ENCODE measurements around the gene KAT5. TPM values are rescaled to one million over a fixed set of nuclear protein-coding genes. Genes with fewer than 3 reads are reported as not detected.

The KAT5 gene
- total RNA-seq: 37.4 and 44.2 TPM in 2 replicates

GRCh38 chr11:65711785-65712632 lies at the start of gene KAT5:
KAT5 (plus strand) TSS chr11:65712252; CDS start chr11:65712268, 16 bp downstream.
- H3K4me2 ChIP-seq (ENCODE audit: insufficient read depth, low read length): peak within 1 kb of the TSS; percentile 96
- H3K27me3 ChIP-seq (ENCODE audit: insufficient read depth, low read length): no peaks in the 10 kb centered on the region
- H2AFZ ChIP-seq (ENCODE audit: low read length): peak within 1 kb of the TSS; percentile 100
- TF ChIP-seq CTCF (IDR thresholded peaks at IDR 0.05; ENCODE audit: extremely low read depth, low read depth, low read length): peak; percentile 96
- peak within 1 kb of the TSS; percentile 100 for H3K27ac ChIP-seq (ENCODE audit: low read depth, low read length)
- peak within 1 kb of the TSS; percentile 96 for H3K4me3 ChIP-seq (ENCODE audit: insufficient read depth, low read length)
- H3K9me3 ChIP-seq (ENCODE audit: low read depth, low read length): no peaks in the 10 kb centered on the region
- peak; percentile 98 for DNase-seq (ENCODE audit: insufficient read length, low spot score, missing footprints)
- peaks cover 6% of the 10 kb centered on the region for H4K20me1 ChIP-seq (ENCODE audit: insufficient read depth, low read length)
- H3K4me1 ChIP-seq (ENCODE audit: insufficient read depth, low read length): peaks cover 14% of the 10 kb centered on the region
- peaks cover 26% of the 10 kb centered on the region for H3K79me2 ChIP-seq (ENCODE audit: insufficient read depth, low read length)
- peaks cover 34% of the 10 kb centered on the region for H3K36me3 ChIP-seq (ENCODE audit: insufficient read depth, low read length)

- peaks cover 41% of the 10 kb centered on the region for H3K79me2 ChIP-seq (ENCODE audit: insufficient read depth, low read length)
- H3K36me3 ChIP-seq (ENCODE audit: insufficient read depth, low read length): peaks cover 36% of the 10 kb centered on the region
- TF ChIP-seq CTCF (IDR thresholded peaks at IDR 0.05; ENCODE audit: extremely low read depth, low read depth, low read length): no peak
- H3K27ac ChIP-seq (ENCODE audit: low read depth, low read length): peak within 1 kb of the TSS; percentile 98
- peak within 1 kb of the TSS; percentile 95 for H2AFZ ChIP-seq (ENCODE audit: low read length)
- DNase-seq (ENCODE audit: insufficient read length, low spot score, missing footprints): peak; percentile 99
- no peaks in the 10 kb centered on the region for H3K9me3 ChIP-seq (ENCODE audit: low read depth, low read length)
- peaks cover 28% of the 10 kb centered on the region for H4K20me1 ChIP-seq (ENCODE audit: insufficient read depth, low read length)
- no peaks in the 10 kb centered on the region for H3K27me3 ChIP-seq (ENCODE audit: insufficient read depth, low read length)
- H3K4me3 ChIP-seq (ENCODE audit: insufficient read depth, low read length): peak within 1 kb of the TSS; percentile 96
- peak within 1 kb of the TSS; percentile 100 for H3K4me2 ChIP-seq (ENCODE audit: insufficient read depth, low read length)
- H3K4me1 ChIP-seq (ENCODE audit: insufficient read depth, low read length): peaks cover 17% of the 10 kb centered on the region
Observed at GRCh38 chr11:65662799-65663638, 49.0 kb upstream of the KAT5 start, which contains the start of gene RELA. RELA (minus strand) TSS chr11:65662916; CDS start chr11:65662832, 84 bp downstream.

GRCh38 chr11:65663639-65664200 lies 48.3 kb upstream of the KAT5 start:
- peak; percentile 92 for DNase-seq (ENCODE audit: insufficient read length, low spot score, missing footprints)
- Histone ChIP-seq H3K27ac (ENCODE audit: low read depth, low read length) (peak overlapping the region; percentile 98), H4K20me1 (ENCODE audit: insufficient read depth, low read length) (peaks cover 24% of the 10 kb centered on the region), H3K27me3 (ENCODE audit: insufficient read depth, low read length) (no peaks in the 10 kb centered on the region), H3K9me3 (ENCODE audit: low read depth, low read length) (no peaks in the 10 kb centered on the region), H3K79me2 (ENCODE audit: insufficient read depth, low read length) (peaks cover 34% of the 10 kb centered on the region), H3K4me2 (ENCODE audit: insufficient read depth, low read length) (peak overlapping the region; percentile 86), H2AFZ (ENCODE audit: low read length) (peak overlapping the region; percentile 95), H3K4me3 (ENCODE audit: insufficient read depth, low read length) (peak overlapping the region; percentile 96), H3K4me1 (ENCODE audit: insufficient read depth, low read length) (peaks cover 17% of the 10 kb centered on the region), H3K36me3 (ENCODE audit: insufficient read depth, low read length) (peaks cover 29% of the 10 kb centered on the region)
- TF ChIP-seq CTCF (IDR thresholded peaks at IDR 0.05; ENCODE audit: extremely low read depth, low read depth, low read length): no peak
